ENCODE data around the gene ARL6IP5. TPM values are rescaled to one million over a fixed set of nuclear protein-coding genes. Genes with fewer than 3 reads are reported as not detected.

The ARL6IP5 gene
- total RNA-seq, 1 experiment from 2014 or later, result 16.9 TPM

DNA sequence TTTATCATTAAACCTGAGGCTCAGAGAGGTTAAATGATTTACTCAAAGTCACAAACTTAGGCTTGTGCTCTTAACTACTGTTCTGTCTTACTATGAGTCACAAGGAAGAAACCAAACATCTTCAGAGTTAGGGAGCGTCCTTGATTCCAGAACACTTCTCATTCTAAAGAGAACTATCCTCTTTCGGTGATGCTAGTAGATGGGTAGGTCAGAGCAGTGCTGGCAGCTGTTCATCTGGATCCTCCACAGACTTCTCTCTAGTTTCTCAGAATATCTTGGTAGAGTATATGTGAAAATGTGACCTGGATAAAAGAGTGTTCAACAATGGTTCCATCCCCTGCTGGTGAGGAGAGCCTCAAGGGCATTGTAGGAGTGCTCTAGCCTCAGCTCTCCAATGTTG lies 3.3 kb downstream of the ARL6IP5 start:
- H4K8ac ChIP-seq (replicated peaks; ENCODE audit: insufficient read length, low read depth, low read length), result no peak overlapping the region
- H2BK12ac ChIP-seq (ENCODE audit: insufficient read length, low read depth, low read length), result no peak overlapping the region
- no peak overlapping the region for H3K4ac ChIP-seq (ENCODE audit: low read depth, low read length)
- H4K91ac ChIP-seq (ENCODE audit: insufficient read length, low read depth, low read length), result no peak overlapping the region
- TF ChIP-seq, protein P1, sequence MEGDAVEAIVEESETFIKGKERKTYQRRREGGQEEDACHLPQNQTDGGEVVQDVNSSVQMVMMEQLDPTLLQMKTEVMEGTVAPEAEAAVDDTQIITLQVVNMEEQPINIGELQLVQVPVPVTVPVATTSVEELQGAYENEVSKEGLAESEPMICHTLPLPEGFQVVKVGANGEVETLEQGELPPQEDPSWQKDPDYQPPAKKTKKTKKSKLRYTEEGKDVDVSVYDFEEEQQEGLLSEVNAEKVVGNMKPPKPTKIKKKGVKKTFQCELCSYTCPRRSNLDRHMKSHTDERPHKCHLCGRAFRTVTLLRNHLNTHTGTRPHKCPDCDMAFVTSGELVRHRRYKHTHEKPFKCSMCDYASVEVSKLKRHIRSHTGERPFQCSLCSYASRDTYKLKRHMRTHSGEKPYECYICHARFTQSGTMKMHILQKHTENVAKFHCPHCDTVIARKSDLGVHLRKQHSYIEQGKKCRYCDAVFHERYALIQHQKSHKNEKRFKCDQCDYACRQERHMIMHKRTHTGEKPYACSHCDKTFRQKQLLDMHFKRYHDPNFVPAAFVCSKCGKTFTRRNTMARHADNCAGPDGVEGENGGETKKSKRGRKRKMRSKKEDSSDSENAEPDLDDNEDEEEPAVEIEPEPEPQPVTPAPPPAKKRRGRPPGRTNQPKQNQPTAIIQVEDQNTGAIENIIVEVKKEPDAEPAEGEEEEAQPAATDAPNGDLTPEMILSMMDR (conservative IDR thresholded peaks at IDR 0.05), result no peak
- no peak overlapping the region for H3K27ac Mint-ChIP-seq
- H3K9me3 ChIP-seq (ENCODE audit: control insufficient read depth, low read depth, low read length), result no peaks in the 10 kb centered on the region
- DNase-seq, result no peak
- H3K18ac ChIP-seq (ENCODE audit: insufficient read length, low read depth, low read length), result no peak overlapping the region
- no peak overlapping the region for H3K4me3 Mint-ChIP-seq
- no peaks in the 10 kb centered on the region for H3K79me2 ChIP-seq (ENCODE audit: insufficient read depth, low read length)
- H3K23ac ChIP-seq (ENCODE audit: insufficient read length, low read depth, low read length), result no peak overlapping the region
- H2AK5ac ChIP-seq (ENCODE audit: insufficient read length, low read length), result no peak overlapping the region
- H3K23me2 ChIP-seq (ENCODE audit: insufficient read length, low read depth, low read length, poor library complexity, severe bottlenecking), result peaks cover 7% of the 10 kb centered on the region
- H3K4me1 ChIP-seq (ENCODE audit: insufficient read depth, low read length), result peaks cover 15% of the 10 kb centered on the region
- no peaks in the 10 kb centered on the region for H3K79me1 ChIP-seq (ENCODE audit: insufficient read depth, low read depth, low read length, poor library complexity, severe bottlenecking)
- no peak overlapping the region for H3K4me2 ChIP-seq (ENCODE audit: insufficient read depth, insufficient read length, low read length)
- no peak overlapping the region for H2BK15ac ChIP-seq (ENCODE audit: low read depth, low read length)
- no peak overlapping the region for H4K5ac ChIP-seq (ENCODE audit: insufficient read length, low read depth, low read length)
- H2AFZ ChIP-seq (ENCODE audit: low read length), result no peak overlapping the region
- H3K27me3 ChIP-seq (ENCODE audit: insufficient read depth, low read length), result no peaks in the 10 kb centered on the region
- no peak overlapping the region for H3T11ph ChIP-seq (ENCODE audit: low read length)
- H4K20me1 ChIP-seq (ENCODE audit: control insufficient read depth, insufficient read depth, insufficient read length), result no peaks in the 10 kb centered on the region
- no peak overlapping the region for H2BK120ac ChIP-seq (ENCODE audit: low read depth, low read length, poor library complexity, severe bottlenecking)
- no peaks in the 10 kb centered on the region for H3K36me3 Mint-ChIP-seq (ENCODE audit: insufficient read depth in 1 of 3, low read depth in 3 of 3)
- no peaks in the 10 kb centered on the region for H3K9me3 Mint-ChIP-seq
- H3K14ac ChIP-seq (ENCODE audit: insufficient read depth, low read length), result no peak overlapping the region
- no CpG with 5 or more reads among the region's 2 CpGs for WGBS (ENCODE audit: extremely low coverage, insufficient read length, low lambda C conversion rate)
- H2BK20ac ChIP-seq (ENCODE audit: low read depth, low read length, poor library complexity, severe bottlenecking), result no peak overlapping the region
- no peak overlapping the region for H3K27ac ChIP-seq (ENCODE audit: insufficient read length, low read depth, low read length)
- H3K9ac ChIP-seq (ENCODE audit: extremely low read depth, insufficient read length, low read length), result no peak overlapping the region
- H3K56ac ChIP-seq (ENCODE audit: insufficient read length, low read depth, low read length), result no peak overlapping the region
- no peaks in the 10 kb centered on the region; the same call in 1 of the 2 replicates for H3K27me3 Mint-ChIP-seq (ENCODE audit: low read depth)
- no peak overlapping the region for H2BK5ac ChIP-seq (ENCODE audit: insufficient read length, low read length)
- peaks cover 38 to 40% of the 10 kb centered on the region in 2 experiments for H3K4me1 Mint-ChIP-seq

Data from H9 (cell line).